GM12878 (cell line): ENCODE results near the gene MROH7. TPM values are rescaled to one million over a fixed set of nuclear protein-coding genes. Genes with fewer than 3 reads are reported as not detected.

Experiments
- ATAC-seq: fragments of 200-7000 bp; cut with Tn5 transposase; 3 replicates; pipeline ENCODE4 v1.9.1; 2020; ENCODE audit warnings: mild to moderate bottlenecking, moderate library complexity
- BruUV-seq: library from RNA; stranded (reverse); fragments of 400-500 nt; replicated peaks from 2 replicates; lab custom pipeline; 2021; lab: Mats Ljungman, UMichigan
- CTCF ChIA-PET: fragments of 300-600 bp; sonication (Branson Sonifier 250); formaldehyde crosslinking; extraction: SDS; loops from one replicate; lab custom pipeline; 2021; ENCODE audit warnings: inconsistent platforms; lab: Yijun Ruan, JAX
- POLR2A ChIA-PET: fragments of 350-600 bp; formaldehyde crosslinking; extraction: SDS; loops from one replicate; lab custom pipeline; 2021; ENCODE audit warnings: inconsistent platforms; lab: Charles Lee
- RAD21 ChIA-PET: fragments of 300-600 bp; sonication (Branson Sonifier 250); formaldehyde crosslinking; loops from one replicate; lab custom pipeline; 2023; ENCODE audit warnings: antibody characterized with exemption; ENCODE audit not compliant: unreplicated experiment; lab: Charles Lee
- SMC1A ChIA-PET: fragments of 300-600 bp; sonication (Branson Sonifier 250); formaldehyde crosslinking; loops from one replicate; lab custom pipeline; 2023; ENCODE audit not compliant: unreplicated experiment, uncharacterized antibody; lab: Charles Lee
- DNase-seq: peaks from one replicate; pipeline ENCODE4 v3.0.0-alpha.2; 2011; ENCODE audit warnings: low read depth, low spot score
- FAIRE-seq: peaks from 3 replicates; lab custom pipeline; 2011; peaks lifted over from hg19 to GRCh38; lab: Jason Lieb, UNC
- H2AFZ ChIP-seq: 2 replicates; pipeline ENCODE4 v1.6.0; 2011; ENCODE audit warnings: low read depth, low read length, control low read depth; ENCODE audit not compliant: control insufficient read depth
- H3K27ac ChIP-seq: 2 replicates; pipeline ENCODE4 v1.5.1; 2011; ENCODE audit warnings: control low read depth; ENCODE audit not compliant: control insufficient read depth, insufficient read depth
- H3K27me3 ChIP-seq, 2 experiments: replicated peaks in 1 of 2; 2 replicates each; pipeline versions ENCODE4 v1.6.0 to v1.6.1; 2011; ENCODE audit warnings: low read length in 1 of 2; ENCODE audit not compliant: control insufficient read depth in 2 of 2, insufficient read depth in 2 of 2
- H3K36me3 ChIP-seq, 2 experiments: 2 replicates each; pipeline ENCODE4 v1.5.1; 2011; ENCODE audit warnings: low read length in 1 of 2; ENCODE audit not compliant: control insufficient read depth in 2 of 2, insufficient read depth in 2 of 2
- H3K4me1 ChIP-seq: 2 replicates; pipeline ENCODE4 v1.6.1; 2011; ENCODE audit warnings: mild to moderate bottlenecking, low read length, moderate library complexity, mixed read lengths; ENCODE audit not compliant: control insufficient read depth, insufficient read depth
- H3K4me2 ChIP-seq: 2 replicates; pipeline ENCODE4 v1.6.0; 2011; ENCODE audit warnings: control low read depth; ENCODE audit not compliant: control insufficient read depth, insufficient read depth
- H3K4me3 ChIP-seq: fragments of 200-600 bp; sonication (generic); 2 replicates; pipeline ENCODE4 v1.5.1; 2016
- H3K79me2 ChIP-seq: 2 replicates; pipeline ENCODE4 v1.6.0; 2011; ENCODE audit warnings: low read length; ENCODE audit not compliant: control insufficient read depth, insufficient read depth
- H3K9ac ChIP-seq: 2 replicates; pipeline ENCODE4 v1.8.0; 2011; ENCODE audit warnings: low read length, control low read depth, mixed read lengths; ENCODE audit not compliant: control insufficient read depth, insufficient read depth
- H3K9me3 ChIP-seq: replicated peaks from 3 replicates; pipeline ENCODE4 v1.5.1; 2011; ENCODE audit warnings: mild to moderate bottlenecking, low read length; ENCODE audit not compliant: control insufficient read depth, insufficient read depth
- H4K20me1 ChIP-seq: 2 replicates; pipeline ENCODE4 v1.6.0; 2011; ENCODE audit not compliant: control insufficient read depth, insufficient read depth
- FOS ChIP-seq: IDR thresholded peaks from 3 replicates; pipeline ENCODE4 v1.6.1; 2011; ENCODE audit warnings: borderline replicate concordance; ENCODE audit not compliant: insufficient read length; ENCODE audit errors: extremely low read depth
- KDM1A ChIP-seq: fragments of 200-600 bp; sonication (generic); IDR thresholded peaks from 2 replicates; pipeline ENCODE4 v1.6.1; 2016; ENCODE audit warnings: borderline replicate concordance
- MEF2B ChIP-seq: fragments of 450-650 bp; IDR thresholded peaks from 2 replicates; pipeline ENCODE4 v1.6.1; 2018; ENCODE audit warnings: mild to moderate bottlenecking, moderate library complexity; ENCODE audit not compliant: partially characterized antibody, poor library complexity, severe bottlenecking
- NR2C2 ChIP-seq: IDR thresholded peaks from 2 replicates; pipeline ENCODE4 v1.6.1; 2011; ENCODE audit warnings: borderline replicate concordance, low read depth; ENCODE audit not compliant: control insufficient read depth, insufficient read length
- POU2F2 ChIP-seq: IDR thresholded peaks from 3 replicates; pipeline ENCODE4 v1.6.1; 2011; ENCODE audit warnings: low read depth, mild to moderate bottlenecking, low read length, borderline replicate concordance
- SIX5 ChIP-seq: IDR thresholded peaks from 2 replicates; pipeline ENCODE4 v1.6.1; 2011; ENCODE audit warnings: mild to moderate bottlenecking, low read depth, low read length, moderate library complexity; ENCODE audit not compliant: severe bottlenecking
- TCF3 ChIP-seq: IDR thresholded peaks from 2 replicates; pipeline ENCODE4 v1.6.1; 2012; ENCODE audit warnings: low read depth, mild to moderate bottlenecking, low read length, borderline replicate concordance; ENCODE audit not compliant: insufficient read depth
- ZNF622 ChIP-seq: fragments of 450-650 bp; IDR thresholded peaks from 2 replicates; pipeline ENCODE4 v1.6.1; 2017; ENCODE audit warnings: mild to moderate bottlenecking, inconsistent platforms
- WGBS: methylation state at CpG from one replicate; pipeline ENCODE4 v1.1.6; 2016; ENCODE audit warnings: low lambda C conversion rate; ENCODE audit not compliant: insufficient replicate concordance, insufficient coverage; ENCODE audit errors: missing lambda C conversion rate; 5-methylcytosine and 5-hydroxymethylcytosine counted together
- in situ Hi-C: fragments of 300-500 bp; cut with MboI; formaldehyde crosslinking; loops from 9 replicates; pipeline ENCODE4 v1.14.3; 2018; ENCODE audit warnings: mixed read lengths
- intact Hi-C: fragments of 100-400 bp; cut with micrococcal nuclease; formaldehyde crosslinking; loops from one replicate; pipeline ENCODE4 v1.14.2; 2022; ENCODE audit not compliant: unreplicated experiment
- polyA plus RNA-seq, 11 experiments: library from polyadenylated mRNA; depleted of rRNA in 4 of 11; unstranded in 6 of 11; stranded (reverse) in 5 of 11; fragments of >200 nt; fragmentation: Nextera tagmentation in 4 of 11; fragmentation: Illumina TruSeq in 1 of 11; extraction: Ambion mirVana in 4 of 11; extraction: Trizol in 1 of 11; gene quantifications; 1 replicate in 1 of 11; 2 replicates in 10 of 11; pipeline versions ENCODE4 v1.2.1 to v1.2.3, GENCODE V29; 2011 to 2016; ENCODE audit warnings: inconsistent platforms in 2 of 11, missing spikeins in 2 of 11, low read depth in 1 of 11
- total RNA-seq, 4 experiments: library from RNA; depleted of rRNA in 3 of 4; stranded (reverse); fragments of >200 nt in 3 of 4; fragmentation: Illumina TruSeq in 1 of 4; extraction: Trizol in 1 of 4; gene quantifications; 2 replicates each; pipeline versions ENCODE4 v1.2.1 to v1.2.3, GENCODE V29; 2013 to 2021
- TF ChIP-seq, protein P1 (sequence below): IDR thresholded peaks from 2 replicates; pipeline ENCODE4 v1.6.1; 2011; ENCODE audit warnings: borderline replicate concordance, low read depth, mild to moderate bottlenecking, moderate library complexity, low read length; ENCODE audit not compliant: insufficient read depth, poor library complexity, severe bottlenecking
- TF ChIP-seq, protein P2 (sequence below): fragments of 450-650 bp; formaldehyde crosslinking; IDR thresholded peaks from 2 replicates; pipeline ENCODE4 v1.4.0; 2020; ENCODE audit warnings: mild to moderate bottlenecking, moderate library complexity
- TF ChIP-seq, protein P3 (sequence below): IDR thresholded peaks from 2 replicates; pipeline ENCODE4 v1.6.1; 2012; ENCODE audit warnings: mild to moderate bottlenecking, low read depth, low read length

MROH7 gene
- total and polyA plus RNA-seq, 10 of the 15 experiments (the other 5 are each of a cell fraction or from before 2014, with no cell fraction given), result 0.11 TPM; not detected in 9

DNA sequence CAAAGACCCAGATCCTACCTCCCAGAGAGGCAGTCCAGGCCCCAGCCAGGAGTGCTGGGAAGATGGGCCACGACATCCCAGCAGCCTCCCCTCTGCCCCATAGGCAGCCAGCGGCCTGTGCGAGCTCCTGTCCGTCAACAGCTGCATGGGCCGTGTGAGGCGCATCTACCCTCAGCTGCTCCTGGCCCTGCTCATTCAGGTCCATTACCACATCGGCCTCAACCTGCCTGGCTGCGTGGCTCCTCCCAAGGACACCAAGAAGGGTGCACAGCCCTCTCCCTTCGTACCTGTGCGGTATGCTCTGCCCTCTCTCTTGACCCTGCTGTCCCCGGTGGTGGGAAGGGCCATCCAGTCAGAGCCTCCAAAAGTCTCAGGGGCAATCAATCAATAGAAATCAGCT, 44.6 kb downstream of the MROH7 start:
- Histone ChIP-seq H3K4me1 (no peaks in the 10 kb centered on the region), H3K4me2 (no peak overlapping the region), H3K79me2 (no peaks in the 10 kb centered on the region), H3K27ac (no peak overlapping the region), H3K9me3 (no peaks in the 10 kb centered on the region), H3K4me3 (no peak overlapping the region), H2AFZ (no peak overlapping the region)
- ATAC-seq, result no peak
- WGBS, result 36% methylated on average over 8 of the region's 11 CpGs
- BruUV-seq, result no TSS peak
- ChIA-PET SMC1A (no interaction called here), RAD21 (no interaction called here), CTCF (no interaction called here), POLR2A (interaction anchor here (0.5 kb wide), 1 partner anchor 47 kb away, joined by 3 read pairs; no protein-coding TSS in a partner anchor)
- in situ Hi-C loops, result no loop called here
- DNase-seq, result no peak
- no peak for FAIRE-seq
- TF ChIP-seq KDM1A, result no peak
- no peak for TF ChIP-seq POU2F2
- TF ChIP-seq, protein P1, sequence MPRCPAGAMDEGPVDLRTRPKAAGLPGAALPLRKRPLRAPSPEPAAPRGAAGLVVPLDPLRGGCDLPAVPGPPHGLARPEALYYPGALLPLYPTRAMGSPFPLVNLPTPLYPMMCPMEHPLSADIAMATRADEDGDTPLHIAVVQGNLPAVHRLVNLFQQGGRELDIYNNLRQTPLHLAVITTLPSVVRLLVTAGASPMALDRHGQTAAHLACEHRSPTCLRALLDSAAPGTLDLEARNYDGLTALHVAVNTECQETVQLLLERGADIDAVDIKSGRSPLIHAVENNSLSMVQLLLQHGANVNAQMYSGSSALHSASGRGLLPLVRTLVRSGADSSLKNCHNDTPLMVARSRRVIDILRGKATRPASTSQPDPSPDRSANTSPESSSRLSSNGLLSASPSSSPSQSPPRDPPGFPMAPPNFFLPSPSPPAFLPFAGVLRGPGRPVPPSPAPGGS, result no peak
- TF ChIP-seq, protein P2, sequence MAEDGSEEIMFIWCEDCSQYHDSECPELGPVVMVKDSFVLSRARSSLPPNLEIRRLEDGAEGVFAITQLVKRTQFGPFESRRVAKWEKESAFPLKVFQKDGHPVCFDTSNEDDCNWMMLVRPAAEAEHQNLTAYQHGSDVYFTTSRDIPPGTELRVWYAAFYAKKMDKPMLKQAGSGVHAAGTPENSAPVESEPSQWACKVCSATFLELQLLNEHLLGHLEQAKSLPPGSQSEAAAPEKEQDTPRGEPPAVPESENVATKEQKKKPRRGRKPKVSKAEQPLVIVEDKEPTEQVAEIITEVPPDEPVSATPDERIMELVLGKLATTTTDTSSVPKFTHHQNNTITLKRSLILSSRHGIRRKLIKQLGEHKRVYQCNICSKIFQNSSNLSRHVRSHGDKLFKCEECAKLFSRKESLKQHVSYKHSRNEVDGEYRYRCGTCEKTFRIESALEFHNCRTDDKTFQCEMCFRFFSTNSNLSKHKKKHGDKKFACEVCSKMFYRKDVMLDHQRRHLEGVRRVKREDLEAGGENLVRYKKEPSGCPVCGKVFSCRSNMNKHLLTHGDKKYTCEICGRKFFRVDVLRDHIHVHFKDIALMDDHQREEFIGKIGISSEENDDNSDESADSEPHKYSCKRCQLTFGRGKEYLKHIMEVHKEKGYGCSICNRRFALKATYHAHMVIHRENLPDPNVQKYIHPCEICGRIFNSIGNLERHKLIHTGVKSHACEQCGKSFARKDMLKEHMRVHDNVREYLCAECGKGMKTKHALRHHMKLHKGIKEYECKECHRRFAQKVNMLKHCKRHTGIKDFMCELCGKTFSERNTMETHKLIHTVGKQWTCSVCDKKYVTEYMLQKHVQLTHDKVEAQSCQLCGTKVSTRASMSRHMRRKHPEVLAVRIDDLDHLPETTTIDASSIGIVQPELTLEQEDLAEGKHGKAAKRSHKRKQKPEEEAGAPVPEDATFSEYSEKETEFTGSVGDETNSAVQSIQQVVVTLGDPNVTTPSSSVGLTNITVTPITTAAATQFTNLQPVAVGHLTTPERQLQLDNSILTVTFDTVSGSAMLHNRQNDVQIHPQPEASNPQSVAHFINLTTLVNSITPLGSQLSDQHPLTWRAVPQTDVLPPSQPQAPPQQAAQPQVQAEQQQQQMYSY (CRISPR knock-in tag), result no peak
- no peak for TF ChIP-seq FOS
- TF ChIP-seq, protein P3, sequence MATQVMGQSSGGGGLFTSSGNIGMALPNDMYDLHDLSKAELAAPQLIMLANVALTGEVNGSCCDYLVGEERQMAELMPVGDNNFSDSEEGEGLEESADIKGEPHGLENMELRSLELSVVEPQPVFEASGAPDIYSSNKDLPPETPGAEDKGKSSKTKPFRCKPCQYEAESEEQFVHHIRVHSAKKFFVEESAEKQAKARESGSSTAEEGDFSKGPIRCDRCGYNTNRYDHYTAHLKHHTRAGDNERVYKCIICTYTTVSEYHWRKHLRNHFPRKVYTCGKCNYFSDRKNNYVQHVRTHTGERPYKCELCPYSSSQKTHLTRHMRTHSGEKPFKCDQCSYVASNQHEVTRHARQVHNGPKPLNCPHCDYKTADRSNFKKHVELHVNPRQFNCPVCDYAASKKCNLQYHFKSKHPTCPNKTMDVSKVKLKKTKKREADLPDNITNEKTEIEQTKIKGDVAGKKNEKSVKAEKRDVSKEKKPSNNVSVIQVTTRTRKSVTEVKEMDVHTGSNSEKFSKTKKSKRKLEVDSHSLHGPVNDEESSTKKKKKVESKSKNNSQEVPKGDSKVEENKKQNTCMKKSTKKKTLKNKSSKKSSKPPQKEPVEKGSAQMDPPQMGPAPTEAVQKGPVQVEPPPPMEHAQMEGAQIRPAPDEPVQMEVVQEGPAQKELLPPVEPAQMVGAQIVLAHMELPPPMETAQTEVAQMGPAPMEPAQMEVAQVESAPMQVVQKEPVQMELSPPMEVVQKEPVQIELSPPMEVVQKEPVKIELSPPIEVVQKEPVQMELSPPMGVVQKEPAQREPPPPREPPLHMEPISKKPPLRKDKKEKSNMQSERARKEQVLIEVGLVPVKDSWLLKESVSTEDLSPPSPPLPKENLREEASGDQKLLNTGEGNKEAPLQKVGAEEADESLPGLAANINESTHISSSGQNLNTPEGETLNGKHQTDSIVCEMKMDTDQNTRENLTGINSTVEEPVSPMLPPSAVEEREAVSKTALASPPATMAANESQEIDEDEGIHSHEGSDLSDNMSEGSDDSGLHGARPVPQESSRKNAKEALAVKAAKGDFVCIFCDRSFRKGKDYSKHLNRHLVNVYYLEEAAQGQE, result no peak
- no peak for TF ChIP-seq SIX5
- TF ChIP-seq ZNF622, result no peak
- TF ChIP-seq NR2C2, result no peak
- no peak for TF ChIP-seq TCF3
- no peak for TF ChIP-seq MEF2B
- TF ChIP-seq, all 136 proteins: peak for 0
- Histone ChIP-seq H3K27me3 (no peaks in the 10 kb centered on the region; a peak in 2 of 4 replicates), H3K36me3 (no peaks in the 10 kb centered on the region), H4K20me1 (no peaks in the 10 kb centered on the region), H3K9ac (no peak overlapping the region)
- intact Hi-C loops, result no loop called here
